ENCODE results near the gene ZNF354C.

DNA sequence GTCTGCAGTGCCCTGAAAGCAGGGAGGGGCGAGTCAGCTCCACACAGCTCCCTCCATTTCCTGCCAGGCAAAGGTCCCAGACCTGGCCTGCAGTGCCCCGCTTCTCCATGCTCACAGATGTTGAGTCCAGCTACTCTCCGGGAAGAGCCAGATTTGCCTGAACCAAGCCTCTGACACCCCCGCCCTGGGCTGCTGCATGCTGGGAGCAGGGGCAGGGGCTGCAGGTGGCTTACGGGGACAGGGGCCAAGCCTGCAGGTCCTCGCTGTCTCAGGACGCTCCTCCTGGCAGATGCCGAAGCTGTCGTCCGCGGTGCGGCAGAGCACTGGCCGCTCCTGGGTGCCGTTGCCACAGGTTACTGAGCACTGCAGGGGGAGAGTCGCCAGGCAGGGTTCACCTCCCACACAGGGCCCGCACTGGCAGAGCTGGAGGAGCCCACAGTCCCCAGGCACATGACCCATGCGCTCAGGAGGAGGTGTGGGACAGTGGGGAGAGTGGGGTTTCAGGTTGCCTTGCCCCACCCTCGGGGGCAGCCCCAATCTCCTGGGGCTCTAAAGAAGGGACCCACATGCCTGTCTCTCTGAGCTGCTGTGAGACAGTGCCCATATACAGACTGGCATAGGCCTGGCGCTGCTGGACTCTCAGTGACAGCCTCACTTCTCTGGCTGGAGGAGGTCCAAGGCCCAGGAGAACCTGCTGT is 62.4 kb downstream of the ZNF354C start:
- no peak for TF ChIP-seq CTCF (IDR thresholded peaks at IDR 0.05)
- no peak for TF ChIP-seq POLR2A (IDR thresholded peaks at IDR 0.05)

All from testis (tissue), 2 donors.